Measurements from ENCODE around the gene MAP2. TPM values are rescaled to one million over a fixed set of nuclear protein-coding genes. Genes with fewer than 3 reads are reported as not detected.

MAP2 gene
- total and polyA plus RNA-seq, 2 donors (not counting 1 experiment from before 2014, with no cell fraction given): 1.8 to 3.0 TPM

DNA sequence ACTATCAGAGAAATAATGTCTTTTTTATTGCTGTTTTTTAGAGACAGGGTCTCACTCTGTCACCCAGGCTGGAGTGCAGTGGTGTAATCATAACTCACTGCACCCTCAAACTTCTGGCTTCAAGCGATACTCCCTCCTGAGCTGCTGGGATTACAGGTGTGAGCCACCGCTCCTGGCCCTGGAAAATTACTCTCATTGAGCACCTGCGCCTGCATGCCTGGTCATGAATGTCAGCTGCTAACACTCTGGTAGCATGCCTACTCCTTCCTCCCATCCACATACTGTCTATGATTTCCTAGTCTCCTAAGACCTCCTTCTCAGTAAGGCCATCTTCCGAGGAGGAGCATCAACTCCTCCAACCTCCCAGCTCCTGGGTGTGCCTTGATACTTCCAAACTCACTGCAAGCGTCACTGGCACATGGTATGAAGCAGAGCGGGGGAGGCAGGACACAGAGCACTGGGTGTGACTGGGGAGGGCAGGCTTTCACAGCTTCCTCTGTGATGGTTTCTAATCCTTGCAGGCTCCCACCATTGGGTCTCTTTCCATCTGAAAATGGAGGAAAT lies 1.6 kb upstream of the MAP2 start:
- Histone ChIP-seq H2AFZ (ENCODE audit: insufficient read depth, low read depth, low read length, poor library complexity, severe bottlenecking) (peak overlapping the region; percentile 29), H3K4me1 (ENCODE audit: control insufficient read depth in 2 of 2, insufficient read depth in 2 of 2, low read length in 2 of 2) (peaks cover 17 to 18% of the 10 kb centered on the region in 2 donors), H3K9me3 (ENCODE audit: control extremely low read depth in 1 of 3, control insufficient read depth in 2 of 3, insufficient read depth in 1 of 3, low read length in 2 of 3) (no peaks in the 10 kb centered on the region), H3K4me2 (replicated peaks; ENCODE audit: low read depth, low read length, poor library complexity, severe bottlenecking) (no peak overlapping the region), H3K4me3 (ENCODE audit: control extremely low read depth in 1 of 5, extremely low read depth in 1 of 5, insufficient read depth in 1 of 5, low read depth in 2 of 5, low read length in 4 of 5) (no peak overlapping the region), H3K27me3 (replicated peaks in 1 of 4; ENCODE audit: control extremely low read depth in 1 of 4, control insufficient read depth in 3 of 4, insufficient read depth in 4 of 4, low read length in 3 of 4) (peaks cover 0 to 3% (median 0%) of the 10 kb centered on the region in 4 experiments), H4K20me1 (ENCODE audit: control insufficient read depth, insufficient read depth, low read length, poor library complexity, severe bottlenecking) (no peaks in the 10 kb centered on the region), H3K9ac (ENCODE audit: low read length) (no peak overlapping the region), H3K27ac (ENCODE audit: low read length in 2 of 2) (no peak overlapping the region), H3K79me2 (ENCODE audit: control insufficient read depth, insufficient read depth, low read length) (no peaks in the 10 kb centered on the region), H3K36me3 (replicated peaks in 1 of 2; ENCODE audit: control extremely low read depth in 1 of 2, control insufficient read depth in 1 of 2, extremely low read depth in 1 of 2, insufficient read depth in 2 of 2, low read length in 1 of 2) (no peaks in the 10 kb centered on the region)
- H3K27ac Mint-ChIP-seq: peak overlapping the region; percentile 38
- H3K9me3 Mint-ChIP-seq (ENCODE audit: insufficient read depth): no peaks in the 10 kb centered on the region
- ChIA-PET POLR2A (no interaction called here), CTCF (interaction anchor here (1.1 to 4.9 kb wide), 2 partner anchors 87 to 104 kb away, joined by 3 to 32 read pairs; no protein-coding TSS in a partner anchor)
- 100% methylated on average over 6 of the region's 6 CpGs for WGBS (ENCODE audit: insufficient coverage)
- TF ChIP-seq, protein P1, sequence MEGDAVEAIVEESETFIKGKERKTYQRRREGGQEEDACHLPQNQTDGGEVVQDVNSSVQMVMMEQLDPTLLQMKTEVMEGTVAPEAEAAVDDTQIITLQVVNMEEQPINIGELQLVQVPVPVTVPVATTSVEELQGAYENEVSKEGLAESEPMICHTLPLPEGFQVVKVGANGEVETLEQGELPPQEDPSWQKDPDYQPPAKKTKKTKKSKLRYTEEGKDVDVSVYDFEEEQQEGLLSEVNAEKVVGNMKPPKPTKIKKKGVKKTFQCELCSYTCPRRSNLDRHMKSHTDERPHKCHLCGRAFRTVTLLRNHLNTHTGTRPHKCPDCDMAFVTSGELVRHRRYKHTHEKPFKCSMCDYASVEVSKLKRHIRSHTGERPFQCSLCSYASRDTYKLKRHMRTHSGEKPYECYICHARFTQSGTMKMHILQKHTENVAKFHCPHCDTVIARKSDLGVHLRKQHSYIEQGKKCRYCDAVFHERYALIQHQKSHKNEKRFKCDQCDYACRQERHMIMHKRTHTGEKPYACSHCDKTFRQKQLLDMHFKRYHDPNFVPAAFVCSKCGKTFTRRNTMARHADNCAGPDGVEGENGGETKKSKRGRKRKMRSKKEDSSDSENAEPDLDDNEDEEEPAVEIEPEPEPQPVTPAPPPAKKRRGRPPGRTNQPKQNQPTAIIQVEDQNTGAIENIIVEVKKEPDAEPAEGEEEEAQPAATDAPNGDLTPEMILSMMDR (IDR thresholded peaks at IDR 0.05): no peak
- TF ChIP-seq EZH2 (IDR thresholded peaks at IDR 0.05; ENCODE audit: borderline replicate concordance, insufficient read depth, low read depth, low read length, poor library complexity, severe bottlenecking): no peak
- ATAC-seq (ENCODE audit: low read depth) (no peak), DNase-seq (peak; percentile 7)
- H3K4me3 Mint-ChIP-seq: no peak overlapping the region
- peaks cover 23% of the 10 kb centered on the region for H3K4me1 Mint-ChIP-seq
- intact Hi-C loops (cut with micrococcal nuclease): loop anchor here (2.0 to 5.0 kb wide), 2 partner anchors 85 to 749 kb away; partner anchors contain the start of gene KANSL1L
- H3K27me3 Mint-ChIP-seq: peaks cover 16% of the 10 kb centered on the region

DNA sequence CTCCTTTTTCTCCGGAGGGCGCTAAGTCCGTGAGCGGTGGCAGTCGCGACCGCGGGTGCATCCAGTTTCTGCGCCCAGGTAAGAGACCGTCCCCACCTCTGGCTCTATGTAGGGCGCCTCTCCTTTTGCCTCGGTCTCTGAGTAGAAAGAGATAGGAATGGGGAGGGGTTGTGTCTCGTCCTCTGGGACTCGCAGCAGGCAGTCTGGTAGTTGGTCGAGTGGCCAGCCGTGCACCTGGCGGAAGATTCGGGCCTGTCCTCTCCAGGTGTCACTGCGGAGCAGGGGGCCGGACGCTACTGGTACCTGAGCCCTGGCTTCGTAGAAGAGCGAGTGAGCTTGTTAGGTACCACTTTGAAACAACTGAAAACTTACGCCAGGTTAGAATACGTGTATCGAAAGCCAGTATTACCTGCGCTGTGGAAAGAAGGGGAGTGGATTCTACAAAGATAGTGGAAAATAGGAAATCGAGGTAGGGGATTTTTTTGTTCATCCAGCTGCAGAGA lies 403 bp downstream of the MAP2 start:
- Mint-ChIP-seq H3K27ac (peak overlapping the region; percentile 64), H3K4me3 (peak overlapping the region; percentile 93), H3K27me3 (peaks cover 16% of the 10 kb centered on the region), H3K9me3 (ENCODE audit: insufficient read depth) (no peaks in the 10 kb centered on the region), H3K4me1 (peaks cover 23% of the 10 kb centered on the region)
- H3K27ac ChIP-seq (ENCODE audit: low read length in 2 of 2): peak overlapping the region in 1 of 2 donors; percentile 46
- peak overlapping the region; percentile 50 to 73 (median 67) for H3K4me3 ChIP-seq (ENCODE audit: control extremely low read depth in 1 of 5, extremely low read depth in 1 of 5, insufficient read depth in 1 of 5, low read depth in 2 of 5, low read length in 4 of 5)
- no peaks in the 10 kb centered on the region for H3K79me2 ChIP-seq (ENCODE audit: control insufficient read depth, insufficient read depth, low read length)
- no peak for DNase-seq
- H3K9ac ChIP-seq (ENCODE audit: low read length): peak overlapping the region; percentile 79
- peak overlapping the region; percentile 94 for H3K4me2 ChIP-seq (replicated peaks; ENCODE audit: low read depth, low read length, poor library complexity, severe bottlenecking)
- ATAC-seq (ENCODE audit: low read depth): peak; percentile 9
- WGBS (ENCODE audit: insufficient coverage): 4% methylated on average over 20 of the region's 28 CpGs
- H3K36me3 ChIP-seq (replicated peaks in 1 of 2; ENCODE audit: control extremely low read depth in 1 of 2, control insufficient read depth in 1 of 2, extremely low read depth in 1 of 2, insufficient read depth in 2 of 2, low read length in 1 of 2): no peaks in the 10 kb centered on the region
- H3K9me3 ChIP-seq (ENCODE audit: control extremely low read depth in 1 of 3, control insufficient read depth in 2 of 3, insufficient read depth in 1 of 3, low read length in 2 of 3): no peaks in the 10 kb centered on the region
- TF ChIP-seq EZH2 (IDR thresholded peaks at IDR 0.05; ENCODE audit: borderline replicate concordance, insufficient read depth, low read depth, low read length, poor library complexity, severe bottlenecking): no peak
- TF ChIP-seq, protein P1 (IDR thresholded peaks at IDR 0.05): no peak
- ChIA-PET CTCF (interaction anchor here (0.9 to 4.9 kb wide), 9 partner anchors 9 to 748 kb away, joined by 3 to 32 read pairs (median 9); partner anchors contain the start of gene KANSL1L), POLR2A (no interaction called here)
- H3K4me1 ChIP-seq (ENCODE audit: control insufficient read depth in 2 of 2, insufficient read depth in 2 of 2, low read length in 2 of 2): peaks cover 17 to 18% of the 10 kb centered on the region in 2 donors
- intact Hi-C loops (cut with micrococcal nuclease): loop anchor here (1.0 to 5.0 kb wide), 4 partner anchors 87 to 578 kb away; partner anchors contain the start of gene RPE
- peaks cover 0 to 3% (median 0%) of the 10 kb centered on the region in 4 experiments for H3K27me3 ChIP-seq (replicated peaks in 1 of 4; ENCODE audit: control extremely low read depth in 1 of 4, control insufficient read depth in 3 of 4, insufficient read depth in 4 of 4, low read length in 3 of 4)
- H2AFZ ChIP-seq (ENCODE audit: insufficient read depth, low read depth, low read length, poor library complexity, severe bottlenecking): peak overlapping the region; percentile 98
- no peaks in the 10 kb centered on the region for H4K20me1 ChIP-seq (ENCODE audit: control insufficient read depth, insufficient read depth, low read length, poor library complexity, severe bottlenecking)

All from B cell (primary cell).